ENCODE data around the gene ZNF747. TPM values are rescaled to one million over a fixed set of nuclear protein-coding genes. Genes with fewer than 3 reads are reported as not detected.

The ZNF747 gene
- total RNA-seq, 1 donor from 2014 or later = 8.9 TPM

- intact Hi-C loops (cut with micrococcal nuclease) = no loop called here
- no peak for DNase-seq
- no peaks in the 10 kb centered on the region for H3K36me3 ChIP-seq
- TF ChIP-seq CTCF (IDR thresholded peaks at IDR 0.05; ENCODE audit: borderline replicate concordance) = no peak
- peaks cover 31% of the 10 kb centered on the region for H3K27me3 ChIP-seq (ENCODE audit: low read depth)
- no peak overlapping the region for H3K4me3 ChIP-seq
- no peak overlapping the region for H3K27ac ChIP-seq (replicated peaks)
- no peaks in the 10 kb centered on the region for H3K9me3 ChIP-seq (replicated peaks)
- H3K4me1 ChIP-seq = no peaks in the 10 kb centered on the region
Observed at GRCh38 chr16:30491744-30492308, 42.8 kb downstream of the ZNF747 start.

DNA sequence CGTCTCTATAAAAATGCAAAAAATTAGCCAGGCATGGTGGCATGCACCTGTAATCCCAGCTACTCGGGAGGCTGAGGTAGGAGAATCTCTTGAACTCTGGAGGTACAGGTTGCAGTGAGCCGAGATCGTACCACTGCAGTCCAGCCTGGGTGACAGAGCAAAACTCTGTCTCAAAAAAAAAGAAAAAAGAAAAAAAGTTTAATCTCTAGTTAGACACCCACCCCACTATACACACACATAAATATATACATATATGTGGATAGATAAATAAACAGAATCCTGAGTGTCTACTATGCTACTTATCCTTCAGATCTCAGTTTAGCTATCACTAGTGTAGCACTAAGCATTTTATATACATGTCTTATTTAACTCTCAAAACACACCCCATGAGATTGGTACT lies 43.4 kb downstream of the ZNF747 start:
- H3K4me3 ChIP-seq = no peak overlapping the region
- no peak overlapping the region for H3K27ac ChIP-seq (replicated peaks)
- no peaks in the 10 kb centered on the region for H3K9me3 ChIP-seq (replicated peaks)
- H3K4me1 ChIP-seq = no peaks in the 10 kb centered on the region
- H3K36me3 ChIP-seq = no peaks in the 10 kb centered on the region
- H3K27me3 ChIP-seq (ENCODE audit: low read depth) = peaks cover 33% of the 10 kb centered on the region
- DNase-seq = no peak
- intact Hi-C loops (cut with micrococcal nuclease) = no loop called here
- no peak for TF ChIP-seq CTCF (IDR thresholded peaks at IDR 0.05; ENCODE audit: borderline replicate concordance)

DNA sequence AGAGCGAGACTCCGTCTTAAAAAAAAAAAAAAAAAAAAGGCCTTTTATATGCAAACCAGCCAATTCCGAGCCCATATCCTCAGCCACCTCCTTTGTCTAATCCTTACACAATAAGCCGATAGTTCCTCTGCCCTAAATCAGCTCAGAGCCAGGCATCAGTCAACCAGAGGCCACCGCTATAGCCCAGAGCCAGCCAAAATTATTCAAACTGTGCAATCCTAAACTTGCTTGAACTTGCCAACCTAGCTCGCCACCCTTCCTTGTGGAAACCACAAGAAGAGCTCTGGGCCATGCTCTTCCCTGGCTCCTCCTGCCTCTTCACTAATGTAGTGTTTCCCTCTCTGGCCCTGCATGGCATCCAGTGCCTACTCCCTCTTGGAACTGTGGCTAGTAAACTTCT lies 44.4 kb downstream of the ZNF747 start:
- no peaks in the 10 kb centered on the region for H3K9me3 ChIP-seq (replicated peaks)
- no peak overlapping the region for H3K4me3 ChIP-seq
- no peak for TF ChIP-seq CTCF (IDR thresholded peaks at IDR 0.05; ENCODE audit: borderline replicate concordance)
- no peak for DNase-seq
- no peak overlapping the region for H3K27ac ChIP-seq (replicated peaks)
- H3K27me3 ChIP-seq (ENCODE audit: low read depth) = peaks cover 23% of the 10 kb centered on the region
- H3K36me3 ChIP-seq = no peaks in the 10 kb centered on the region
- intact Hi-C loops (cut with micrococcal nuclease) = no loop called here
- no peaks in the 10 kb centered on the region for H3K4me1 ChIP-seq

DNA sequence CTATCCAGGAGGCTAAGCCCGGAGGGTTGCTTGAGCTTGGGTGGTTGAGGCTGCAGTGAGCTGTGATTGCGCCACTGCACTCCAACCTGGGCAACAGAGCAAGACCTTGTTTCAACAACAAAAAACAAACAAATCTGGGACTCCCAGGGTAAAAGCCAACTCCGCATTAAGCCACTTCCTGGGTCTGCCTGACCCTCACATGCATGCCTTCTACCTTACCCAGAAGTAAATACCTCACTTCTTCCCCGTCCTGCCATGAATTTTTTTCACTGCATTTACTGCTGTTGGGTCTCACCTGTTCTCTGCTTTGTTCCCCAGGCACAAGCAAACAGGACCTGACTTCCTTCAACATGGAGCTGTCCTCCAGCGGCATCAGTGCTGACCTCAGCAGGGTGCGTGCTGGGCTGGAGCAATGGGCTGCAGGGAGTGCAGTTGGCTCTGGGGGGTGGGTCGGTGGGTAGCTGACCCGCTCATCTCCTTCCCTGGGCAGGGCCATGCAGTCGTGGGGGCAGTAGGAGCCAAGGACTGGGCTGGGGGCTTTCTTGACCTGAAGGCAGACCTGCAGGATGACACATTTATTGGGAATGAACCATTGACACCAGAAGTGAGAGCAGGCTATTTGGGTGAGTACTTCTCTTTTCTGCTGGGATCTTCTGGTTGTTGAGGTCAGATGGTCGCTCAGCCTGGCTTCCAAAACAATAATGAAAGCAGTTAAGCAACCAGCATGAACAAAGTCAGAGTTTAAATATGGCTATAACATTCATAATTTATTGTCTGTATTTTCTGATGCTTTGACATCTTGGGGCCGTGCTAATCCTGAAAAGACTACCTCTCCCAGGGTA lies 45.7 kb downstream of the ZNF747 start:
- Histone ChIP-seq H3K27me3 (ENCODE audit: low read depth) (peaks cover 20% of the 10 kb centered on the region), H3K4me3 (no peak overlapping the region), H3K27ac (replicated peaks) (no peak overlapping the region), H3K9me3 (replicated peaks) (no peaks in the 10 kb centered on the region), H3K36me3 (no peaks in the 10 kb centered on the region), H3K4me1 (no peaks in the 10 kb centered on the region)
- TF ChIP-seq CTCF (IDR thresholded peaks at IDR 0.05; ENCODE audit: borderline replicate concordance) = no peak
- intact Hi-C loops (cut with micrococcal nuclease) = no loop called here
- no peak for DNase-seq

DNA sequence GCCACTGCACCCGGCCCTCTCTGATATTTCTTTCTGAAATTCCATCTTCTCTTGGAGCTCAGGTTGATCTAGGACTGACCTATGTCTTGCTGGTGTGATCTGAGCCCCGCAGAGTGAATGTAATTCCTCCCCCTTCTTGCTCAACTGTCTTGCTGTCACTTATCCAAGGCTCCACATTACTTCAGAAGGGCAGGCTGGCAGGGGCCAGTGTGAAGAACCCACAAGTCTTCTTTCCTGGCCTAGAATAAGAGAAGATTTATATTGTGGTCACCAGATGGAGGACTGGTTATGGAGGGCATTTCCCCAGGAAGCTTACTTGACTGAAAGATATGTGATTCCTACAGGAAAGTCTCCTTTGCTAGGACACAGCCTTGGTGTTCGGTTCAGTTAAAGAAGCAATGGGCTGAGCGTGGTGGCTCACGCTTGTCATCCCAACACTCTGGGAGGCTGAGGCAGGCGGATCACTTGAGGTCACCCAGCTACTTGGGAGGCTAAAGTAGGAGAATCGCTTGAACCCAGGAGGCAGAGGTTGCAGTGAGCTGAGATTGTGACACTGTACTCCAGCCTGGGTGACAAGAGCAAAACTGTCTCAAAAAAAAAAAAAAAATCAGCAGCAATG lies 48.7 kb downstream of the ZNF747 start:
- Histone ChIP-seq H3K27me3 (ENCODE audit: low read depth) (peaks cover 20% of the 10 kb centered on the region), H3K4me1 (no peaks in the 10 kb centered on the region), H3K9me3 (replicated peaks) (no peaks in the 10 kb centered on the region), H3K27ac (replicated peaks) (no peak overlapping the region), H3K4me3 (no peak overlapping the region), H3K36me3 (no peaks in the 10 kb centered on the region)
- intact Hi-C loops (cut with micrococcal nuclease) = no loop called here
- TF ChIP-seq CTCF (IDR thresholded peaks at IDR 0.05; ENCODE audit: borderline replicate concordance) = no peak
- DNase-seq = no peak

All from left ventricle myocardium inferior (tissue), 1 donor.